H1 (cell line): Measurements from ENCODE around the gene SRPX2. TPM values are rescaled to one million over a fixed set of nuclear protein-coding genes. Genes with fewer than 3 reads are reported as not detected.

Experiments used
- CTCF ChIA-PET: fragments of 300-600 bp; sonication (Branson Sonifier 250); formaldehyde crosslinking; loops from one replicate; lab custom pipeline; 2021; ENCODE audit not compliant: partially characterized antibody; lab: Charles Lee
- POLR2A ChIA-PET: fragments of 300-600 bp; sonication (Branson Sonifier 250); formaldehyde crosslinking; loops from one replicate; lab custom pipeline; 2021; ENCODE audit warnings: inconsistent platforms; ENCODE audit not compliant: partially characterized antibody; lab: Charles Lee
- DNase-seq, 2 experiments: peaks; one replicate each; pipeline versions ENCODE4 v3.0.0 to v3.0.0-alpha.2; 2010 to 2022; ENCODE audit warnings: low spot score in 2 of 2, low read depth in 1 of 2, mixed read lengths in 1 of 2
- FAIRE-seq: peaks from 2 replicates; lab custom pipeline; 2011; peaks lifted over from hg19 to GRCh38; lab: Jason Lieb, UNC
- H2AFZ ChIP-seq: 2 replicates; pipeline ENCODE4 v1.8.1; 2012; ENCODE audit warnings: low read length, inconsistent platforms
- H2AK5ac ChIP-seq: 2 replicates; pipeline ENCODE4 v1.6.1; 2013; ENCODE audit warnings: low read depth, low read length
- H2BK120ac ChIP-seq: replicated peaks from 2 replicates; pipeline ENCODE3; 2013; ENCODE audit warnings: low read depth, low read length, inconsistent platforms
- H2BK12ac ChIP-seq: 2 replicates; pipeline ENCODE4 v1.6.1; 2013; ENCODE audit warnings: low read depth, low read length
- H2BK15ac ChIP-seq: 2 replicates; pipeline ENCODE4 v1.6.1; 2013; ENCODE audit warnings: low read length
- H2BK20ac ChIP-seq: 2 replicates; pipeline ENCODE4 v1.6.1; 2013; ENCODE audit warnings: low read length
- H2BK5ac ChIP-seq: 2 replicates; pipeline ENCODE4 v1.6.1; 2013; ENCODE audit warnings: low read depth, low read length
- H3K14ac ChIP-seq: 2 replicates; pipeline ENCODE4 v1.6.1; 2013; ENCODE audit warnings: inconsistent platforms; ENCODE audit not compliant: insufficient read length
- H3K18ac ChIP-seq: 2 replicates; pipeline ENCODE4 v1.6.1; 2013; ENCODE audit warnings: low read length; ENCODE audit errors: extremely low read depth
- H3K23ac ChIP-seq: 2 replicates; pipeline ENCODE4 v1.6.1; 2013; ENCODE audit warnings: inconsistent platforms; ENCODE audit not compliant: insufficient read length
- H3K23me2 ChIP-seq: 2 replicates; pipeline ENCODE4 v1.6.1; 2013; ENCODE audit warnings: low read depth, low read length
- H3K27ac ChIP-seq: 2 replicates; pipeline ENCODE4 v1.6.1; 2011; ENCODE audit warnings: low read depth, low read length, inconsistent platforms
- H3K27me3 ChIP-seq, 4 experiments: replicated peaks in 1 of 4; 1 replicate in 1 of 4; 2 replicates in 3 of 4; pipeline versions ENCODE4 v1.6.1 to v1.8.1; 2011 to 2013; ENCODE audit warnings: low read length in 3 of 4, mild to moderate bottlenecking in 3 of 4, inconsistent platforms in 2 of 4, mixed read lengths in 2 of 4, moderate library complexity in 1 of 4; ENCODE audit not compliant: control insufficient read depth in 3 of 4, insufficient read depth in 3 of 4; ENCODE audit errors: extremely low read depth in 1 of 4
- H3K36me3 ChIP-seq, 4 experiments: 2 replicates each; pipeline versions ENCODE4 v1.6.1 to v1.8.1; 2011 to 2013; ENCODE audit warnings: mild to moderate bottlenecking in 4 of 4, low read length in 3 of 4, moderate library complexity in 2 of 4, control low read depth in 1 of 4, inconsistent platforms in 1 of 4; ENCODE audit not compliant: insufficient read depth in 4 of 4, control insufficient read depth in 2 of 4
- H3K4ac ChIP-seq: replicated peaks from 2 replicates; pipeline ENCODE3; 2013; ENCODE audit warnings: low read length, low read depth, mixed read lengths, inconsistent platforms; ENCODE audit not compliant: insufficient read length
- H3K4me1 ChIP-seq, 4 experiments: replicated peaks in 1 of 4; 1 replicate in 1 of 4; 2 replicates in 3 of 4; pipeline versions ENCODE4 v1.6.1 to v1.8.1; 2011 to 2013; ENCODE audit warnings: low read length in 3 of 4, inconsistent platforms in 2 of 4, mixed read lengths in 1 of 4; ENCODE audit not compliant: insufficient read depth in 4 of 4, control insufficient read depth in 3 of 4
- H3K4me2 ChIP-seq, 2 experiments: 2 replicates each; pipeline versions ENCODE4 v1.6.1 to v1.8.1; 2011 to 2013; ENCODE audit warnings: low read depth in 2 of 2, low read length in 2 of 2, control low read depth in 1 of 2, inconsistent platforms in 1 of 2, mild to moderate bottlenecking in 1 of 2; ENCODE audit not compliant: insufficient read depth in 1 of 2
- H3K4me3 ChIP-seq, 4 experiments: fragments of 200-600, 300-600 bp in 1 of 4; sonication (generic), shearing (Covaris generic), sonication (Bioruptor Twin) in 1 of 4; 2 replicates each; pipeline versions ENCODE4 v1.5.1 to v1.8.1; 2011 to 2016; ENCODE audit warnings: low read length in 4 of 4, low read depth in 3 of 4, control low read depth in 2 of 4, inconsistent platforms in 2 of 4, mild to moderate bottlenecking in 2 of 4, mixed read lengths in 1 of 4, moderate library complexity in 1 of 4; ENCODE audit not compliant: insufficient read depth in 2 of 4; ENCODE audit errors: extremely low read depth in 1 of 4
- H3K56ac ChIP-seq: replicated peaks from 2 replicates; pipeline ENCODE3; 2013; ENCODE audit warnings: low read depth, mild to moderate bottlenecking, mixed read lengths, low read length, inconsistent platforms; ENCODE audit not compliant: insufficient read length
- H3K79me1 ChIP-seq: 2 replicates; pipeline ENCODE4 v1.6.1; 2013; ENCODE audit warnings: low read depth, low read length, control low read depth
- H3K79me2 ChIP-seq, 2 experiments: 2 replicates each; pipeline versions ENCODE4 v1.6.1 to v1.8.1; 2012 to 2013; ENCODE audit warnings: low read length in 2 of 2, mild to moderate bottlenecking in 2 of 2, inconsistent platforms in 1 of 2; ENCODE audit not compliant: insufficient read depth in 2 of 2, control insufficient read depth in 1 of 2
- H3K9ac ChIP-seq, 4 experiments: replicated peaks in 1 of 4; 1 replicate in 1 of 4; 2 replicates in 3 of 4; pipeline versions ENCODE4 v1.6.1 to v1.8.1; 2011 to 2013; ENCODE audit warnings: low read depth in 3 of 4, low read length in 3 of 4, control low read depth in 2 of 4, mild to moderate bottlenecking in 2 of 4, moderate library complexity in 2 of 4, inconsistent platforms in 1 of 4; ENCODE audit errors: extremely low read depth in 1 of 4
- H3K9me3 ChIP-seq, 2 experiments: 2 replicates each; pipeline versions ENCODE4 v1.6.1 to v1.8.1; 2012 to 2013; ENCODE audit warnings: mild to moderate bottlenecking in 2 of 2, moderate library complexity in 2 of 2, control low read depth in 1 of 2, inconsistent platforms in 1 of 2, low read depth in 1 of 2, low read length in 1 of 2, mixed read lengths in 1 of 2; ENCODE audit not compliant: insufficient read depth in 2 of 2
- H4K20me1 ChIP-seq, 2 experiments: replicated peaks in 1 of 2; 2 replicates each; pipeline versions ENCODE3 to v1.8.1; 2011 to 2013; ENCODE audit warnings: inconsistent platforms in 2 of 2, low read length in 2 of 2, mild to moderate bottlenecking in 1 of 2; ENCODE audit not compliant: insufficient read depth in 2 of 2, control insufficient read depth in 1 of 2
- H4K5ac ChIP-seq: 2 replicates; pipeline ENCODE4 v1.6.1; 2013; ENCODE audit warnings: low read length, low read depth, mixed read lengths, inconsistent platforms; ENCODE audit not compliant: insufficient read length
- H4K8ac ChIP-seq: 2 replicates; pipeline ENCODE4 v1.8.0; 2013; ENCODE audit warnings: mild to moderate bottlenecking, moderate library complexity, low read length, inconsistent platforms; ENCODE audit not compliant: insufficient read depth; ENCODE audit errors: extremely low read depth
- H4K91ac ChIP-seq: replicated peaks from 2 replicates; pipeline ENCODE3; 2013; ENCODE audit warnings: low read length, mixed read lengths, inconsistent platforms; ENCODE audit not compliant: insufficient read length
- WGBS, 2 experiments: shearing (Covaris generic) in 1 of 2; methylation state at CpG; one replicate each; pipeline versions ENCODE4 v1.1.6 to v1.1.7; 2013 to 2015; ENCODE audit warnings: low lambda C conversion rate in 2 of 2, mixed read lengths in 2 of 2, inconsistent platforms in 1 of 2, low coverage in 1 of 2, missing lambda C conversion rate in 1 of 2; ENCODE audit not compliant: insufficient replicate concordance in 2 of 2, insufficient coverage in 1 of 2, insufficient read length in 1 of 2; ENCODE audit errors: extremely low coverage in 1 of 2, missing lambda C conversion rate in 1 of 2; 5-methylcytosine and 5-hydroxymethylcytosine counted together
- polyA plus RNA-seq, 7 experiments: library from polyadenylated mRNA; depleted of rRNA in 3 of 7; stranded (reverse) in 5 of 7; unstranded in 2 of 7; fragments of >200 nt in 5 of 7; fragments of 200-250 nt in 2 of 7; gene quantifications; 1 replicate in 5 of 7; 2 replicates in 1 of 7; 4 replicates in 1 of 7; pipeline versions ENCODE4 v1.2.1 to v1.2.3, GENCODE V29; 2011 to 2013; ENCODE audit warnings: missing spikeins in 2 of 7, mixed read lengths in 2 of 7
- total RNA-seq: library from RNA; stranded (reverse); fragmentation: NEBNext Ultra II Directional; extraction: Animal tissue kit (Norgen Biotek cat#: 25700); gene quantifications from 2 replicates; pipeline ENCODE4 v1.2.1, GENCODE V29; 2021
- TF ChIP-seq, protein P1 (sequence below): IDR thresholded peaks from 2 replicates; pipeline ENCODE4 v1.6.1; 2011; ENCODE audit warnings: low read depth, mild to moderate bottlenecking, low read length; ENCODE audit not compliant: insufficient read depth

SRPX2 gene
- total and polyA plus RNA-seq, 2 of the 8 experiments (the other 6 are each of a cell fraction or from before 2014, with no cell fraction given) = not detected

DNA sequence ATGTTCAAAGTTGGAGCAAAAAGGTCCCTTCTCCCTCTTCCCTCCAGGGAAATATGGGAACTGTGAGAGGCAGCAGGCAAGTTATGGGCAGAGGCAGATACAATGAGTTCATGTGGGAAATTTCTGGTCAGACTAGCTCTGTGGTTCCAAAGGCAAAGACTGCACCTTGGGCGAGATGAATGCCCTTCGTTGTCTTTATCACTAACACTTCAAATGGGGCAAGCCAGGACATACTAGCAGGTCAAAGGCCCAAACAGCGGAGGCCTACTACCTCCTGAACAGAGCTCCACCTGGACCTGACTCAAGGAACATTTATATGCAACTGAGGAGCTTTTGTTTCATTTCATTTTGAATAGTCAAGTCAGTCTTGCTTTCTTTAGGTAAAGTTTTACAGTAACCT is 29.0 kb downstream of the SRPX2 start:
- no peaks in the 10 kb centered on the region for H3K27me3 ChIP-seq
- TF ChIP-seq, protein P1, sequence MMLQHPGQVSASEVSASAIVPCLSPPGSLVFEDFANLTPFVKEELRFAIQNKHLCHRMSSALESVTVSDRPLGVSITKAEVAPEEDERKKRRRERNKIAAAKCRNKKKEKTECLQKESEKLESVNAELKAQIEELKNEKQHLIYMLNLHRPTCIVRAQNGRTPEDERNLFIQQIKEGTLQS = no peak
- H3K23me2 ChIP-seq = no peaks in the 10 kb centered on the region
- no peaks in the 10 kb centered on the region for H3K36me3 ChIP-seq
- no peaks in the 10 kb centered on the region for H3K79me1 ChIP-seq
- H2BK120ac ChIP-seq = no peak overlapping the region
- H3K18ac ChIP-seq = no peak overlapping the region
- no peak overlapping the region for H3K27ac ChIP-seq
- H3K4ac ChIP-seq = no peak overlapping the region
- no peaks in the 10 kb centered on the region for H3K4me1 ChIP-seq
- FAIRE-seq = no peak
- ChIA-PET CTCF (interaction anchor here (1.3 to 7.6 kb wide), 5 partner anchors 13 to 95 kb away, joined by 3 to 75 read pairs (median 22); partner anchors contain the start of gene TSPAN6), POLR2A (no interaction called here)
- no peak overlapping the region for H3K56ac ChIP-seq
- no peak overlapping the region for H4K5ac ChIP-seq
- no peak overlapping the region for H4K91ac ChIP-seq
- H2BK20ac ChIP-seq = no peak overlapping the region
- H4K8ac ChIP-seq = no peak overlapping the region
- H3K23ac ChIP-seq = no peak overlapping the region
- H2BK5ac ChIP-seq = no peak overlapping the region
- DNase-seq = no peak
- no peak overlapping the region for H2BK15ac ChIP-seq
- no peak overlapping the region for H3K9ac ChIP-seq
- no peaks in the 10 kb centered on the region for H3K9me3 ChIP-seq
- no peak overlapping the region for H2AFZ ChIP-seq
- H3K14ac ChIP-seq = no peak overlapping the region
- no peak overlapping the region for H2BK12ac ChIP-seq
- no peak overlapping the region for H2AK5ac ChIP-seq
- H3K4me3 ChIP-seq = no peak overlapping the region
- no peaks in the 10 kb centered on the region for H4K20me1 ChIP-seq
- H3K79me2 ChIP-seq = no peaks in the 10 kb centered on the region
- no peak overlapping the region for H3K4me2 ChIP-seq
- 88% methylated on average over 2 of the region's 3 CpGs; no CpG with 5 or more reads in 1 of the 2 experiments for WGBS, 2 experiments
